Esophagus muscularis mucosa (tissue), 4 donors: ENCODE results near the gene OTOG. TPM values are rescaled to one million over a fixed set of nuclear protein-coding genes. Genes with fewer than 3 reads are reported as not detected.
A peak's percentile ranks its signal among the peaks of the same experiment; 100 is the strongest.

Source experiments
- DNase-seq: peaks from one replicate; pipeline ENCODE4 v3.0.0-alpha.2; 2017; ENCODE audit errors: extremely low spot score
- H3K27ac ChIP-seq, 4 donors: fragments of 200-600 bp; sonication (generic); replicated peaks in 1 of 4; 1 replicate in 3 of 4; 2 replicates in 1 of 4; pipeline ENCODE4 v1.5.1; 2016 to 2019; ENCODE audit warnings: mild to moderate bottlenecking in 1 of 4
- H3K27me3 ChIP-seq, 4 donors: fragments of 200-600 bp; sonication (generic); one replicate each; pipeline versions ENCODE4 v1.5.1 to v1.6.0; 2016 to 2019
- H3K36me3 ChIP-seq, 4 donors: fragments of 200-600 bp; sonication (generic); one replicate each; pipeline ENCODE4 v1.5.1; 2016 to 2019
- H3K4me1 ChIP-seq, 4 donors: fragments of 200-600 bp; sonication (generic); one replicate each; pipeline ENCODE4 v1.5.1; 2016 to 2019
- H3K4me3 ChIP-seq, 4 donors: fragments of 200-600 bp; sonication (generic); 1 replicate in 2 of 4; 2 replicates in 2 of 4; pipeline ENCODE4 v1.5.1; 2016 to 2019; ENCODE audit warnings: mild to moderate bottlenecking in 4 of 4, moderate library complexity in 1 of 4
- H3K9me3 ChIP-seq, 4 donors: fragments of 200-600 bp; sonication (generic); 1 replicate in 3 of 4; 2 replicates in 1 of 4; pipeline ENCODE4 v1.5.1; 2016 to 2019
- CTCF ChIP-seq, 3 experiments: fragments of 200-600 bp in 2 of 3; fragments of 450-650 bp in 1 of 3; sonication (generic) in 2 of 3; IDR thresholded peaks; one replicate each; pipeline ENCODE4 v1.5.1; 2017 to 2019; ENCODE audit warnings: antibody characterized with exemption in 3 of 3, mild to moderate bottlenecking in 2 of 3, moderate library complexity in 1 of 3
- EP300 ChIP-seq: sonication (generic); formaldehyde crosslinking; IDR thresholded peaks from one replicate; pipeline ENCODE4 v1.6.1; 2017; ENCODE audit warnings: antibody characterized with exemption
- POLR2A ChIP-seq: fragments of 450-650 bp; IDR thresholded peaks from one replicate; pipeline ENCODE4 v1.6.1; 2017; ENCODE audit warnings: antibody characterized with exemption, moderate library complexity, mild to moderate bottlenecking, low read depth
- POLR2AphosphoS5 ChIP-seq, 2 donors: sonication (generic); formaldehyde crosslinking; IDR thresholded peaks; one replicate each; pipeline ENCODE4 v1.6.1; 2017; ENCODE audit warnings: antibody characterized with exemption in 2 of 2
- WGBS: methylation state at CpG from one replicate; pipeline ENCODE4 v1.1.5; 2018; 5-methylcytosine and 5-hydroxymethylcytosine counted together
- intact Hi-C: fragments of 100-400 bp; cut with DNase I; formaldehyde crosslinking; loops from one replicate; pipeline ENCODE4 v1.15.1; 2023
- total RNA-seq, 4 donors: library from RNA; depleted of rRNA; stranded (reverse); fragments of >200 nt; gene quantifications; one replicate each; pipeline versions ENCODE4 v1.1.0 to v1.2.1, GENCODE V29; 2016

OTOG gene
- total RNA-seq, 4 donors from 2014 or later, result not detected

GRCh38 chr11:17607083-17607429 lies 60.0 kb downstream of the OTOG start:
- no peak overlapping the region for H3K27ac ChIP-seq
- peaks cover 0 to 15% (median 0%) of the 10 kb centered on the region in 4 donors for H3K27me3 ChIP-seq
- H3K4me1 ChIP-seq, result no peaks in the 10 kb centered on the region
- intact Hi-C loops, result no loop called here
- H3K4me3 ChIP-seq, result no peak overlapping the region
- H3K9me3 ChIP-seq, result no peaks in the 10 kb centered on the region
- peak; percentile 86 for DNase-seq
- no peak for TF ChIP-seq CTCF (IDR thresholded peaks at IDR 0.05)
- TF ChIP-seq EP300, result no peak
- no peak for TF ChIP-seq POLR2AphosphoS5 (IDR thresholded peaks at IDR 0.05)
- no peak for TF ChIP-seq POLR2A
- 79% methylated on average over 6 of the region's 6 CpGs for WGBS
- no peaks in the 10 kb centered on the region for H3K36me3 ChIP-seq

GRCh38 chr11:17607591-17608570 lies 60.8 kb downstream of the OTOG start:
- Histone ChIP-seq H3K4me3 (no peak overlapping the region), H3K9me3 (no peaks in the 10 kb centered on the region), H3K27ac (no peak overlapping the region), H3K36me3 (no peaks in the 10 kb centered on the region), H3K4me1 (no peaks in the 10 kb centered on the region), H3K27me3 (peaks cover 0 to 17% (median 0%) of the 10 kb centered on the region in 4 donors)
- TF ChIP-seq POLR2AphosphoS5 (IDR thresholded peaks at IDR 0.05) (no peak), POLR2A (no peak), EP300 (no peak), CTCF (IDR thresholded peaks at IDR 0.05) (no peak)
- DNase-seq, result peak; percentile 91
- intact Hi-C loops, result no loop called here
- WGBS, result 89% methylated on average over 8 of the region's 20 CpGs

GRCh38 chr11:17608821-17609220 lies 61.8 kb downstream of the OTOG start:
- H3K4me3 ChIP-seq, result no peak overlapping the region
- no peak overlapping the region for H3K27ac ChIP-seq
- intact Hi-C loops, result no loop called here
- peak; percentile 86 for DNase-seq
- TF ChIP-seq POLR2A (no peak), EP300 (no peak), CTCF (IDR thresholded peaks at IDR 0.05) (no peak), POLR2AphosphoS5 (IDR thresholded peaks at IDR 0.05) (no peak)
- 78% methylated on average over 6 of the region's 6 CpGs for WGBS
- H3K36me3 ChIP-seq, result no peaks in the 10 kb centered on the region
- no peaks in the 10 kb centered on the region for H3K9me3 ChIP-seq
- H3K4me1 ChIP-seq, result no peaks in the 10 kb centered on the region
- peaks cover 0 to 17% (median 0%) of the 10 kb centered on the region in 4 donors for H3K27me3 ChIP-seq

- intact Hi-C loops, result no loop called here
- H3K27ac ChIP-seq, result no peak overlapping the region
- no peaks in the 10 kb centered on the region for H3K9me3 ChIP-seq
- DNase-seq, result peak; percentile 85
- no peaks in the 10 kb centered on the region for H3K4me1 ChIP-seq
- WGBS, result 72% methylated on average over 7 of the region's 12 CpGs
- no peaks in the 10 kb centered on the region for H3K36me3 ChIP-seq
- peaks cover 0 to 17% (median 0%) of the 10 kb centered on the region in 4 donors for H3K27me3 ChIP-seq
- H3K4me3 ChIP-seq, result no peak overlapping the region
- TF ChIP-seq CTCF (IDR thresholded peaks at IDR 0.05), result no peak
- no peak for TF ChIP-seq POLR2A
- TF ChIP-seq EP300, result no peak
- no peak for TF ChIP-seq POLR2AphosphoS5 (IDR thresholded peaks at IDR 0.05)
Observed at GRCh38 chr11:17609291-17610084, 62.4 kb downstream of the OTOG start.
